Measurements from ENCODE around the gene GDF10.

DNA sequence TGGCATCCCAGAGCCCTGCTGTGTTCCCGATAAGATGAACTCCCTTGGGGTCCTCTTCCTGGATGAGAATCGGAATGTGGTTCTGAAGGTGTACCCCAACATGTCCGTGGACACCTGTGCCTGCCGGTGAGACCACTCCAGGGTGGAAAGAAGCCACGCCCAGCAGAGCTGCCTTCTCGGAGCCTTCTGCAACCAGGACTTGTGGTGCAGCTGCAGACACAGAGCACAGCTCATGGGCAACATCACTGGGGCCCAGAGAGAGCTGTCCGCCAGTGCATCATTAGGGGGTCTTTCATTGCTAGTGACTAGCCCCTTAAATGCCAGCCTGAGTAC lies 12.6 kb downstream of the GDF10 start:
- TF ChIP-seq EZH2 (IDR thresholded peaks at IDR 0.05; ENCODE audit: borderline replicate concordance) (no peak), EZH2phosphoT487 (IDR thresholded peaks at IDR 0.05; ENCODE audit: low read depth, severe bottlenecking, unreplicated experiment) (no peak)
- TF ChIP-seq, protein P1, sequence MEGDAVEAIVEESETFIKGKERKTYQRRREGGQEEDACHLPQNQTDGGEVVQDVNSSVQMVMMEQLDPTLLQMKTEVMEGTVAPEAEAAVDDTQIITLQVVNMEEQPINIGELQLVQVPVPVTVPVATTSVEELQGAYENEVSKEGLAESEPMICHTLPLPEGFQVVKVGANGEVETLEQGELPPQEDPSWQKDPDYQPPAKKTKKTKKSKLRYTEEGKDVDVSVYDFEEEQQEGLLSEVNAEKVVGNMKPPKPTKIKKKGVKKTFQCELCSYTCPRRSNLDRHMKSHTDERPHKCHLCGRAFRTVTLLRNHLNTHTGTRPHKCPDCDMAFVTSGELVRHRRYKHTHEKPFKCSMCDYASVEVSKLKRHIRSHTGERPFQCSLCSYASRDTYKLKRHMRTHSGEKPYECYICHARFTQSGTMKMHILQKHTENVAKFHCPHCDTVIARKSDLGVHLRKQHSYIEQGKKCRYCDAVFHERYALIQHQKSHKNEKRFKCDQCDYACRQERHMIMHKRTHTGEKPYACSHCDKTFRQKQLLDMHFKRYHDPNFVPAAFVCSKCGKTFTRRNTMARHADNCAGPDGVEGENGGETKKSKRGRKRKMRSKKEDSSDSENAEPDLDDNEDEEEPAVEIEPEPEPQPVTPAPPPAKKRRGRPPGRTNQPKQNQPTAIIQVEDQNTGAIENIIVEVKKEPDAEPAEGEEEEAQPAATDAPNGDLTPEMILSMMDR (IDR thresholded peaks at IDR 0.05; ENCODE audit: poor library complexity): no peak
